SW480 (cell line): Measurements from ENCODE around the gene CHID1.
A peak's percentile ranks its signal among the peaks of the same experiment; 100 is the strongest.

Experiments
- DNase-seq: peaks from one replicate; pipeline ENCODE4 v3.0.0-alpha.2; 2016; ENCODE audit warnings: low spot score

The CHID1 gene

GRCh38 chr11:910044-910588, 494 bp downstream of the CHID1 start:
- DNase-seq = no peak

- no peak for DNase-seq
These were observed 1.2 kb downstream of the CHID1 start for GRCh38 chr11:909406-909805.

GRCh38 chr11:908273-908672, 2.3 kb downstream of the CHID1 start:
- no peak for DNase-seq

GRCh38 chr11:907668-908067, 2.9 kb downstream of the CHID1 start:
- DNase-seq = no peak

- no peak for DNase-seq
These were observed 4.7 kb downstream of the CHID1 start for GRCh38 chr11:905952-906351.

- DNase-seq = no peak
These were observed 6.2 kb downstream of the CHID1 start for GRCh38 chr11:904380-904779.

- DNase-seq = no peak
These were observed 9.1 kb downstream of the CHID1 start for GRCh38 chr11:901452-902061.

- no peak for DNase-seq
These were observed 10.1 kb downstream of the CHID1 start for GRCh38 chr11:900545-900944.

- DNase-seq = no peak
These were observed 10.9 kb downstream of the CHID1 start for GRCh38 chr11:899724-900123.

GRCh38 chr11:898540-899190, 11.9 kb downstream of the CHID1 start:
- peak; percentile 12 for DNase-seq

GRCh38 chr11:898143-898511, 12.5 kb downstream of the CHID1 start:
- DNase-seq = peak; percentile 14

DNA sequence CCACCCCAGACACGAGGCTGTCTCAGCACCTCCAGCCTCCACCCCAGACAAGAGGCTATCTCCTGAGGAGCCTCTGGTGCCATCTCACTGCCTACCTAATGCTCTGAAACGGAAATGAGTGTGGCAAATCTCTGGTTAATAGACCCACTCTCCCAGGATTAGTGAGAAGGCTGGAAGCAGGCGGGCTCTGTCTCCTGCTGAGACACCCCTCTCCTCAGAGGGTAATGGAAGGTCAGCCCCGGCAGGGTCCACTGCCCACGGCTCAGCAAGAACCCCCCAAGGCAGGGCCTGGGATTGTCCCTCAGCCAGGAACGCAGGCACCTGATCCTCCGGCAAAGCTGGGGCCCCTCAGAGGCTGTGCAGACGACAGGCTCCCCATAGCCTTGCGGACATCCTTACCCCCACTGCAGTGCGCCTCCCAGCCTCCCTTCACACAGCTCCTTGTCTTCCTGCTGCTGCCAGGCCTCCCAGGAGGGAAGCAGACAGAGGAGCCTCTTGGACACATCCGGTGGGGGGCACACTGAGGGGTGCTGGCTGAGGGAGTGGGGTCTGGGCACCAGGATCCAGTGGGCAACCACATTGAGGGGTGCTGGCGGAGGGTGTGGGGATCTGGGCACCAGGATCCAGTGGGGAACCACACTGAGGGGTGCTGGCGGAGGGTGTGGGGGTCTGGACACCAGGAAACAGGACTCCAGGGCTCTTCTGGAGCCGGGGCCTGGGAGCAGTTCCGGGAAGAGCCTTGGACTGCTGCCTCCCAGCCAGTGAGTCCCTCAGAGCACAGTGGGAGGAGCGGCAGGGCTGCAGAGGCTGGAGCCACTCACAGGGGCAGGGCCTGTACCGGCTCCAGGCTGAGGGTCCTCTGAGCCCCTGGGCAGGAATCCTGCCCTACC, 13.1 kb downstream of the CHID1 start:
- no peak for DNase-seq

DNA sequence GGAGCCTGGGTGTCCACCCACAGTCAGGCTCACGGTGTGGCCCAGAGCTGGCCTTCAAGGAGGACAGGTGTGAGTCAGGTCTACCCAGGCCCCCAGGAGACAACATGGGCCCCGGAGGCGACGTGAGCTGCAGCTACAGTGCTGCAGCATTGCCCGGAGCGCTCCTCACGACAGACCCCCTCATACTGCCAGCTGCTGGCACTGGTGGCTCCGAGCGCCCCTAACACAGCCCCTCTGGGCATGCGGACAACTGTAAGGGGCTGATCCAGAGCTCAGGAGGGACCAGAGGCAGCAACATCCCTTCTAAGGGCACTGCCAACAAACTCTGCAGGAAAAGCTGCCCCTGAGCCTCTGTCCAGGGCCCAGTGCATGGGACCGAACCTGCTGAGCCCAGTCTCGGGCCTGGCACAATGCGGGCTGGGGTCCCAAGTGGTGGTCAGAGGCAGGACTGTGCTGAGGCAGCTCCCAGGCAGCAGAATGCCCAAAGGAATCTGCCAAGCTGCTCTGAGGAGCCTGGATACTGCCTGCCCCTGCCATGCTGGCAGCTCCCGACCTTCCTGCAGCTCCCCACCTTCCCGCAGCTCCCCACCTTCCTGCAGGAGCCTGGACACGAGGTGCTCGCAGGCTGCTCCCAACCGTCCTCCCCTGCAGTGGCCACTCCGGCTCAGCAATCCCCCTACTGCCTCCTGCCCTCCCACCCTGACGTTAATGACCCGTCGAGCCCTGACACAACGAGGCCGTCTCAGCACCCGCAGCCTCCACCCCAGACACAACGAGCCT, 15.1 kb downstream of the CHID1 start:
- no peak for DNase-seq

DNA sequence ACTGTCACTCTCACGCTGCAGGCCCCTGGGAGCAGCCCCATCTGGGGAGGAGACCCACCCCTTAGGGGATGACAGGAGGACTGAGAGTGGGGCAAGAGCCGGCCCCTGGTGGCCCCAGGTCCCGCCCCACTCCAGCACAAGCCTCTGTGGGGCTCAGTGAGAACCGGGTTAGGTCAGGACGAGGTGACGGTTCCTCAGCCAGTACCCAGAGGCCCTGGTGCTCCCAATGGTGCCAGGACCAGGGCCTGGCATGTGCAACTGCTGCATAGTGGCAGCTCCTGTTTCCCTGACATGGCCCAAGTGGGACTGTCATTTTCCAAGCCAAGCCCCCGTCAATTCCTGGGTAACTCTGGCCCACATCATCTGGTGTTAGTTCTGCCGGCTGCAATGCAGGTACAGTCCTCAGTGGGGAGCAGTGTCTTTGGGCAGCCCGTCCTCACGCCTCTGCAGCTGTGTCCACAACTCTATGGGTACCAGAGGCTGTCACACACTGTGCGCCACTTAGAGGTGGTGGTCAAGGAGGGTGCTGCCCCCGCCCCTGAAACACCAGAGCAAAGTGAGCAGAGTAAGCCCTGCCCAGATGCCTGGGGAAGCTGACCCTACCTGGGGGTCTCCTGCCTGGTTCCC, 15.9 kb downstream of the CHID1 start:
- no peak for DNase-seq

GRCh38 chr11:893008-893654, 17.5 kb downstream of the CHID1 start:
- no peak for DNase-seq

GRCh38 chr11:890794-891540, 19.6 kb downstream of the CHID1 start:
- DNase-seq = no peak

DNA sequence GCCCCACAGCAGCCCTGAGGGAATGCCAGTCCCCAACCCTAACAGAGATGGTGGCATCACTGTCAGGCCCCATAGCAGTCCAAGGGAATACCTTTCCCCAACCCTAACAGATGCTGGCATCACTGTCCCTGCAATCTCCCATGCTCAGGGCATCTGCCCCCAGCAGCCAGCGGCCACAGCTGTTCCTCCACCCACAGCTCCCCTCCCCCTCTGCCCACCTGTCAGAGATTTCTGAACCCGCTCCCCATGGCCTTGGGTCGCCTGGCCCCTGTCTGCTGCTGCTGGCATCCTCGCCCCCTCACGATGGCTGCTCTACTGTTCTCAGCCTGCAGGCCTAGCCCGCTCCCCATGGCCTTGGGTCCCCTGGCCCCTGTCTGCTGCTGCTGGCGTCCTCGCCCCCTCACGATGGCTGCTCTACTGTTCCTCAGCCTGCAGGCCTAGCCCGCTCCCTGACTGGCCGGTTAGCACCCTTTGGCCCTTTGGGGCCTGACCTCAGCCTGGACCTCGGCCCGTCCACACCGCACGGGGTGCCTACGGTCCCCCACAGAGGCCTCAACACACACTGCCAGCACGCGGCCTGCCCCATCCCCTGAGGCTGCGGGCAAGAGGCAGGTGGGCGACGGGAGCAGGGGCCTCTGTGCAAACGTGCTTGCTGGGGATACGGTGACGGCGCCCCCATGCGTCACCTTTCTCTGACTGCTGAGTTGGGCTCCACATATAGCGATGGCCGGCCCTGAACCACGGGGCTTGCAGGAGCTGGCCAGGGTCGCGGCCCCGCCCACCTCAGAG, 20.7 kb downstream of the CHID1 start:
- no peak for DNase-seq

DNA sequence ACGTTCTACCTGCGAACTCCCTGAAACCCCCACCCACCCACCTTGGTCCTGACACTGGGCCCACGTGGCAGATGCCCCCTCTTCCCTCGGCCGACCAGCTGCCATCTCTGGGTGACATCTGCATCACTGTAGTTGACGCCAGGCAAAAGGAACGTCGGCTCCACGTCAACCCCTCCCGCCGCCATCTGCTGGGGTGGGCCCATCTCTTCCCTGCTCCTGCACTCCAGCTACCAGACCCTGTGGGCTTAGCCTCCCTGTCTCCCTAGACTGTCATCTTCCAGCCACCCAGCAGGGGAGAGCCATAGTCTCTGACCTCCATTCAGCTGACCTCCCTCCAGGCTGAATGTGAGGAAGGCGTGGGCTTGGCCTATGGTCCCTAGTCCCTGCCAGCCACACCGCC, 21.4 kb downstream of the CHID1 start:
- no peak for DNase-seq
